HepG2 (cell line): ENCODE results near the gene STOML2. TPM values are rescaled to one million over a fixed set of nuclear protein-coding genes. Genes with fewer than 3 reads are reported as not detected.

Experiments used
- AKNA ChIP-seq: sonication (generic); formaldehyde crosslinking; IDR thresholded peaks from 2 replicates; pipeline ENCODE4 v1.4.0; 2020; ENCODE audit warnings: missing genetic modification reagents, borderline replicate concordance
- BCLAF1 ChIP-seq: fragments of 450-650 bp; IDR thresholded peaks from 2 replicates; pipeline ENCODE4 v1.6.1; 2017; ENCODE audit warnings: mild to moderate bottlenecking
- HMG20B ChIP-seq: conservative IDR thresholded peaks from 2 replicates; pipeline ENCODE4 v1.6.1; 2016; ENCODE audit warnings: missing genetic modification reagents, missing compliant biosample characterization
- KLF12 ChIP-seq: sonication (generic); formaldehyde crosslinking; IDR thresholded peaks from 2 replicates; pipeline ENCODE4 v1.4.0; 2020; ENCODE audit warnings: missing genetic modification reagents, borderline replicate concordance
- MXI1 ChIP-seq: IDR thresholded peaks from 3 replicates; pipeline ENCODE4 v1.6.1; 2012; ENCODE audit warnings: low read depth, low read length, inconsistent platforms, borderline replicate concordance
- PRPF4 ChIP-seq: fragments of 200-400 bp; formaldehyde crosslinking; IDR thresholded peaks from 2 replicates; pipeline ENCODE4 v1.6.1; 2016; ENCODE audit warnings: low read length, low read depth; ENCODE audit not compliant: poor library complexity, severe bottlenecking
- ZBTB38 ChIP-seq: sonication (generic); formaldehyde crosslinking; IDR thresholded peaks from 2 replicates; pipeline ENCODE4 v1.5.1; 2020; ENCODE audit warnings: mild to moderate bottlenecking, missing genetic modification reagents
- ZFP62 ChIP-seq: sonication (generic); formaldehyde crosslinking; IDR thresholded peaks from 2 replicates; pipeline ENCODE4 v1.4.0; 2020; ENCODE audit warnings: missing genetic modification reagents
- ZNF260 ChIP-seq: sonication (generic); formaldehyde crosslinking; IDR thresholded peaks from 2 replicates; pipeline ENCODE4 v1.4.0; 2020; ENCODE audit warnings: missing genetic modification reagents, low read depth, mild to moderate bottlenecking, borderline replicate concordance
- ZNF318 ChIP-seq: sonication (generic); formaldehyde crosslinking; IDR thresholded peaks from 2 replicates; pipeline ENCODE4 v1.4.0; 2020; ENCODE audit warnings: mild to moderate bottlenecking, missing genetic modification reagents
- ZNF441 ChIP-seq: sonication (generic); formaldehyde crosslinking; IDR thresholded peaks from 2 replicates; pipeline ENCODE4 v1.7.0; 2021; ENCODE audit warnings: missing genetic modification reagents, borderline replicate concordance
- polyA plus RNA-seq, 8 experiments: library from polyadenylated mRNA; depleted of rRNA in 3 of 8; stranded (reverse) in 7 of 8; unstranded in 1 of 8; fragments of >200 nt; fragmentation: Illumina TruSeq in 4 of 8; extraction: Trizol in 4 of 8; gene quantifications; 2 replicates each; pipeline versions ENCODE4 v1.2.1 to v1.2.3, GENCODE V29; 2011 to 2016; ENCODE audit warnings: low read depth in 4 of 8, missing spikeins in 1 of 8, mixed read lengths in 1 of 8; ENCODE audit not compliant: insufficient read depth in 1 of 8
- total RNA-seq, 5 experiments: library from RNA; depleted of rRNA; stranded (reverse); fragments of >200 nt; fragmentation: Illumina TruSeq; extraction: Trizol; gene quantifications; 2 replicates each; pipeline ENCODE4 v1.2.3, GENCODE V29; 2016; ENCODE audit warnings: low read depth in 1 of 5

The STOML2 gene
- total and polyA plus RNA-seq, 2 of the 13 experiments (the other 11 are each of a cell fraction or from before 2014, with no cell fraction given), result 245 to 250 TPM

GRCh38 chr9:35102769-35103659, at the start of gene STOML2 (continued):
- TF ChIP-seq AKNA (CRISPR knock-in tag) (no peak), ZFP62 (CRISPR knock-in tag) (0 out of 2 replicates have a peak, but pooled peaks have one; percentile 29), PRPF4 (no peak), BCLAF1 (no peak), ZNF260 (CRISPR knock-in tag) (no peak), ZNF318 (CRISPR knock-in tag) (no peak), ZBTB38 (peak; percentile 82), ZNF441 (CRISPR knock-in tag) (peak; percentile 43; the same call in 1 of the 2 replicates), KLF12 (CRISPR knock-in tag) (peak; percentile 61; the same call in 1 of the 2 replicates), MXI1 (peak; percentile 94), HMG20B (CRISPR knock-in tag) (0 out of 2 replicates have a peak, but pooled peaks have one; percentile 46)
